Measurements from ENCODE around the gene NYAP2. TPM values are rescaled to one million over a fixed set of nuclear protein-coding genes. Genes with fewer than 3 reads are reported as not detected.

NYAP2 gene
- total and polyA plus RNA-seq, 2 experiments from 2014 or later = not detected

GRCh38 chr2:225457482-225457881 lies 58.0 kb downstream of the NYAP2 start:
- no peaks in the 10 kb centered on the region for H3K27me3 ChIP-seq
- no peaks in the 10 kb centered on the region for H3K9me3 ChIP-seq (ENCODE audit: low read depth)
- no peak for TF ChIP-seq CTCF (IDR thresholded peaks at IDR 0.05; ENCODE audit: low read depth, low read length)
- H3K27ac ChIP-seq = no peak overlapping the region
- H3K4me1 ChIP-seq (ENCODE audit: low read depth) = no peaks in the 10 kb centered on the region
- H3K36me3 ChIP-seq = no peaks in the 10 kb centered on the region
- DNase-seq (ENCODE audit: low read depth in 1 of 2, low spot score in 1 of 2) = no peak
- H3K4me3 ChIP-seq = no peak overlapping the region

- TF ChIP-seq CTCF (IDR thresholded peaks at IDR 0.05; ENCODE audit: low read depth, low read length) = no peak
- H3K4me3 ChIP-seq = no peak overlapping the region
- H3K27ac ChIP-seq = no peak overlapping the region
- DNase-seq (ENCODE audit: low read depth in 1 of 2, low spot score in 1 of 2) = no peak
- no peaks in the 10 kb centered on the region for H3K9me3 ChIP-seq (ENCODE audit: low read depth)
- no peaks in the 10 kb centered on the region for H3K4me1 ChIP-seq (ENCODE audit: low read depth)
- H3K36me3 ChIP-seq = no peaks in the 10 kb centered on the region
- no peaks in the 10 kb centered on the region for H3K27me3 ChIP-seq
Observed at GRCh38 chr2:225458431-225459117, 59.1 kb downstream of the NYAP2 start.

GRCh38 chr2:225462417-225462816 lies 62.9 kb downstream of the NYAP2 start:
- Histone ChIP-seq H3K9me3 (ENCODE audit: low read depth) (no peaks in the 10 kb centered on the region), H3K4me1 (ENCODE audit: low read depth) (no peaks in the 10 kb centered on the region), H3K4me3 (no peak overlapping the region), H3K27ac (no peak overlapping the region), H3K27me3 (no peaks in the 10 kb centered on the region), H3K36me3 (no peaks in the 10 kb centered on the region)
- TF ChIP-seq CTCF (IDR thresholded peaks at IDR 0.05; ENCODE audit: low read depth, low read length) = no peak
- no peak for DNase-seq (ENCODE audit: low read depth in 1 of 2, low spot score in 1 of 2)

GRCh38 chr2:225462945-225463344 lies 63.4 kb downstream of the NYAP2 start:
- Histone ChIP-seq H3K27me3 (no peaks in the 10 kb centered on the region), H3K4me3 (no peak overlapping the region), H3K9me3 (ENCODE audit: low read depth) (no peaks in the 10 kb centered on the region), H3K27ac (no peak overlapping the region), H3K36me3 (no peaks in the 10 kb centered on the region), H3K4me1 (ENCODE audit: low read depth) (no peaks in the 10 kb centered on the region)
- no peak for DNase-seq (ENCODE audit: low read depth in 1 of 2, low spot score in 1 of 2)
- TF ChIP-seq CTCF (IDR thresholded peaks at IDR 0.05; ENCODE audit: low read depth, low read length) = no peak

- Histone ChIP-seq H3K36me3 (no peaks in the 10 kb centered on the region), H3K9me3 (ENCODE audit: low read depth) (no peaks in the 10 kb centered on the region), H3K27ac (no peak overlapping the region), H3K27me3 (no peaks in the 10 kb centered on the region), H3K4me3 (no peak overlapping the region), H3K4me1 (ENCODE audit: low read depth) (no peaks in the 10 kb centered on the region)
- no peak for TF ChIP-seq CTCF (IDR thresholded peaks at IDR 0.05; ENCODE audit: low read depth, low read length)
- no peak for DNase-seq (ENCODE audit: low read depth in 1 of 2, low spot score in 1 of 2)
Observed at GRCh38 chr2:225463449-225463848, 63.9 kb downstream of the NYAP2 start.

Measured in cardiac muscle cell (in vitro differentiated cells and primary cell).